Central memory CD4-positive, alpha-beta T cell (primary cell): ENCODE data around the gene STC2.

Experiments
- DNase-seq: peaks from one replicate; pipeline ENCODE4 v3.0.0; 2022

Gene STC2

DNA sequence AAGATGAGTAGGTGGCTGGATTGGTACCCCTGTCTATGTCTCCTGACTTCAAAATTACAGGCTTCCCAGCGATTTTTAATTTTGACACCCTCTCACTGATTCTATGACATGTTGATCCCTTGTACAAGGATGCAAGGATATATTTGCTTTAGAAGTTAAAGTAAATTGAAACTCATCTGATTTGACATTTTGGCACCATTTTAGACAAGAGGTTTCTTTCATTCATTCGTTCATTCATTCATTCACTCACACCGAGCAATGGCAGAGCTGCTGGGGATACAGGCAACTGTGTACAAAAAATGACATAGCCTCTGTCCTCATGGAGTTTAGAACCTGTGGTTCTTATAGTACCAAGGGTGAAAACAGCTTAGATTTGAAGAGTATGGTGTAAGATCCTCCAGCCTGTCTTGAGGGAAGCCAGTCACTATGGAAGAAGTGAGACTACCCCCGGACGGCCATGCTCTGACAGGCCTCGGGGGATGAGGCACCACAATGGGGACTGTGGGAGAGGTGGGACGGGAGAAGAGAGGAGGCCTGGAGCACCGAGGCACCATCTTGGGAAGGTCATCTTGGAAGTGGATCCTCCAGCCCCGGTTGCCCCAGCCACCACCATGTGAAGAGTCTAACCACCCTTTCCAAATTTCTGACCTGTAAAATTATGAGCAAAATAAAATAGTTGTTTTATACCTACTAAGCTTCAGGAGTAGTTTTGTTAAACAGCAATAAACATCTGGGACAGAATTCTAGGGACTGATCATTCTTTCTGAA is 16.2 kb downstream of the STC2 start:
- DNase-seq = no peak

DNA sequence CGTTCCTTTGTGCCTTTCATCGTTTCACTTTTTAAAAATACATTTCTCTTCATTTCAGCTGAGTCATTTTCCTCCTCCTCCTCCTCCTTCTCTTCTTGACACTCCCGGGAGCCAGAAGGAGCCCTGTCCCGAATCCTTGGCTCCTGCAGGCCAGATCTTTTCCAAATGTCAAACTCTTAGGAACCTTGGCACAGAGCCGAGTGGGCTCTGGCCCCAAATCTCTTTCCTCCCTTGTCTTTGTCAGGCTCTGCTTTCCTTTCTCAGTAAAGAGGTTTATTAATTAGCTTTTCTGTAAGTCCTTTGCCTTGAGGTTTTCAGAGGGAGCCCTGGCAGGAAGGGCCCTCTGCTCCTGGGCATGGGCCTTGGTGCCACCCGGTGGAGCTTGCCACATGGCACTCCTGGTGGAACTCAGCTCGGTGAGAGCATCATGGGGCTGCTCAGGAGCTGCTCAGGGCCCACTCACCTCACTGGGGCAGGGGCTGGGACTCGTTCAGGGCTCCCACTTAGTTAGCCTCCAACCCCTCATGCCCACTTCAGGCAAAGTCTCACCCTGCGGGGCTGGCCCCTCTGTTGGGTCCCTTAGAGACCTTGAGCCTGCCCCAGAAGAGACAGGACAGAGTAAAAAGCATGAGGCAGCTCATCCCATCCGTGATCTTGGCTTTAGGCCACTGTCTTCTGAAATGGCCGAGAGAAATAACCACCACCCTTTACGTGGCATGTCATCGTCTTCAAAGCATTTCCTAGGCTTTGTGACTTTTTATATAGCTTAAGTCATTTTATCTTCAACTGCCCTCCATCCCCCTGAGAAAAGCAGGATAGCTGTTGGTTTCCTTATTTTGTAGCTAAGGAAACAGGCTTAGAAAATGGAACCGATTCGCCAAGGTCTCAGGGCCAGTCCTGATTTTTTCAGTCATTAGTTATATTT is 17.1 kb downstream of the STC2 start:
- DNase-seq = no peak

DNA sequence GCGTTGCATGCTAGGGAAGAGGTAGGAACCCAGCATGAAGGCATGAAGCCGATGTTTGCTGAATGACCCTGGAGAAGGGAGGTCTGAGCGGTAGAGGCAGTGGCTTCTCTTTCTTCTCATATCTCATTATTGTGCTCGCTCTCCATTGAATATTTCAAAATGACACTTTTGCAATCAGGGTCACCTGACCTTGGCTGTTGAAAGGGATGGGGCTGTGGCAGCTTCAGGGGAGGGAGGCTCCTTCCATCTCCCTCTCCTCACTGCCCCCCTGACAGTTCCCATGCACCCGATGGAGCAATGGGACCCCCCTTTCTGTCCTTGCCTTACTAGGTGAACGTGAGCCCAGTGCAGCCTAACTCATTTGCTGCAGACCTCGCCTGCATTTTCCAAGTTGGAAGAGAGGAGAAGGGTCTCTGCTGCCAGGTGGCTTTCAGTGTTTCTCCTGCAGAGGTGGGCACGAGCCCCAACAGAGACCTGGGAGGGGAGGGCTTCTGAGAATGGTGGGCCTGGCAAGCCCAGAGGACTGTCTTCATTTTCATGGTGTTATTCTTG is 17.9 kb downstream of the STC2 start:
- DNase-seq = no peak

DNA sequence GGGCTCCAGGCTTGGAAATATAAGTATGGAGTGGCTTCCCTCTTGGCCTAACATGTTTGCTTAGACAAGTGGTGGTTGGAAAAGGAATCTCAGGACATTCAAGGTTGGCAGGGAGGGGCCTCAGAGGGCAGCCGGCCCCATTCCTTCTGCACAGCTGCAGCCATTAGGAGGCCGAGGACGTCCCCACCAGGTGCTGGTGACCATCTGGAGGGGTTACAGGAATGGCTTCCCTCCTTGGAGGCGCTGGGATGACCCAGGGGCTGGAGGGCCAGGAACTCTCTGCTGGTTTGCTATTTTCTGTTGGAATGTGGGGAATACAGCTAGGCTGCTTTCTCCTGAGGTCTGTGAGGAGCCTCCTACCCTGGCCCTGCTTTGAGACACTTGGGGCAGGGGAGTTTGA is 18.5 kb downstream of the STC2 start:
- DNase-seq = no peak

DNA sequence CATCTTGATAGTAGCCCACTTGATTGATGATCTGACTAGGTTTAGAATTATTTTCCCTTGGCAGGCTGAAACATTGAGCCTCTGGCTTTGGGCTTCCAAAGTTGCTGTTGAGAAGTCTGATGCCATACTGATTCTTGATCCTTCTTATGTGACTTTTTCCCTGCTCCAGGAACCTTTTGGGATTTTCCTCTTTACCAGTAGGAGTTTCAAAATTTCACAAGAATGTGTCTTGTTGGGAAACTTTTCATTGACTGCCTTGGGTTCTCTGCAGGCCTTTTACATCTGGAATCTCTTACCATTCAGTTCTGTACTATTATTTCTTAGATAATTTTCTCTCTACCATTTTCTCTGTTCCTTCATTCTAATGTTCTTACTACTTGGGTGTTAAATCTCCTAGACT is 20.0 kb downstream of the STC2 start:
- no peak for DNase-seq

DNA sequence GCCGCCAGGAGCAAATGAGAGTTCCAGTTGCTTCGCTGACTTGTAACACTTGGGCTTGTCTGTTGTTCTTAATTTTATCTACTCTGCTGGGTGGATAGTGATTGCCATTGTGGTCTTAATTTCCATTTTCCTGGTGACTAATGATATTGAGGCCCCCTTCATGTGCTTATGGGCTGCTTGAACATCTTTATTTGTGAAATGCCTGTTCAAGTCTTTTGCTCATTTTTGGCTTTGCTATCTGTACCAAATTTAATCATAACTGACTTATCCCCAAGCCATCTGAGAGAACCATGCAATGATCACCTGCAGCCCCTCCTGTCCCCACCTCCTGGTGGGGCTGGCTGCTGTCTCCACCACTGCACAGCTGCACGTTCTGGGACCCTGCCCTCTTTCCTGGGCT is 20.5 kb downstream of the STC2 start:
- DNase-seq = no peak

DNA sequence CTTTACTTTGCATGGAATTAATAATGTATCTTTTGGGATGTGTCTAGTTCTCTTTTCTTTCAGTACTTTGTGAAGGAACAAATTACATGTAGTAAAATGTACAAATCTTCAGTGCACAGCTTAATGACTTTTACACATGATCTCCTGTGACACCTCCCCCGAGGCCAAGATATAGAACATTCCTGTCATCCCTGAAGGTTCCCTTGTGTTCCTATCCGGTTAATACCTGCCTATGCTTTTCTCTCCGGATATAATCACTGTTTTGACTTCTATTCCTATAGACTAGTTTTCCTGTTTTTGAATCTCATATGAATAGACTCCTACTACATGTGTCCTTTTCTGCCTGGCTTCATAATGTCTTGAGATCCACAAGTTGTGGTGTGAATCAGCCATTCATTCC is 21.5 kb downstream of the STC2 start:
- DNase-seq = no peak

DNA sequence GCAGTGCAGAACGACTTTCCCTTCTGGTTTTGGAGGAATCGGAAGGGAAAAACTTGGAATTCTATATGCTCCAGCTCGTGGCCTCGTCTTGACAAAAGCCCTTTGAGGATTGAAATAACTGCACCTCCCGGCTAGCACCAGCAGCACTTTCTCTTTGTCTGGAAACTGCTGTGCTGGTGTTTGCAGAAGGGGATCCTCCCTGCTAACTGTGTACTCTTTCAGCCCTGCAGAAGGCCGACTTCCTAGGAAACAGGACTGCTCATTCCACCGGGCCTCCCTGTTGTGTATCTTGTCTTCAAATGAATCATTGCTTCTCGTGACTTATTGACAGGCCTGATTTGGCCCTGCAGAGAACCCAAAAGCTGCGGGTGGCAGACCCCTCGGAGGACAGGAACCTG is 23.6 kb downstream of the STC2 start:
- no peak for DNase-seq

DNA sequence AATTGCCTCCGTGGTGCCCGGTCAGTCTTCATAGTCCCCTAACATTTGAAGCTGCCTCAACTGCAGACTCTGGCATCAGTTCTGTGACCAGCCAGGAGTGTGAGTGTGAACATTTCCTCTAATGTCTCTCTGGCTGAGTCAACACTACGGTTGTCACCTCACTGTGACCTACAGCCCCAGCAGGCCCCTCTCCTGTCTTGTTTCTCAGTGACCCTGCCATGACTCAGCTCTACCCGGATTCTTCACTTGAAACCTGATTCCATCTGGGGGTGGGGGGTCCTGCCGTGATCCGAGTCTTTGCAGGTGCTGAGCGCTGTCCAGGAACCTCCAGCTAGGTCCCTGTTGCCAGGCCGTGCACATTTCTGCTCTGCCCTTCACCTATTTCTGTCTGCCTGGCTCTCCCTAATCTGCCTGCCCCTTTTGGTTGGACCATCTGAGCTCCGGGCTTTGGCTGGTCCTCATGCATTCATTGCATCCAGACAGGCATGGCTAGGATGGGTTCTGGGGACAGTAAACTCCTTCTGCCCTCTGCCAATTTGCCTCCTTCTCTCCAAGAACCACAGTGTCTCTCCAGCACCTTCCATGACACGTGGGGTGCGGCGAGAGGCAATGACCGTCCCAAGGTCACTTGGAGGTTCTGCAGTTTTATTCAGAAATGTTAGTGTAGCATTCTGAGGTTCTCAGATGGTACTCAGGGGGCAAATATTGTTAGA is 24.2 kb downstream of the STC2 start:
- DNase-seq = no peak

DNA sequence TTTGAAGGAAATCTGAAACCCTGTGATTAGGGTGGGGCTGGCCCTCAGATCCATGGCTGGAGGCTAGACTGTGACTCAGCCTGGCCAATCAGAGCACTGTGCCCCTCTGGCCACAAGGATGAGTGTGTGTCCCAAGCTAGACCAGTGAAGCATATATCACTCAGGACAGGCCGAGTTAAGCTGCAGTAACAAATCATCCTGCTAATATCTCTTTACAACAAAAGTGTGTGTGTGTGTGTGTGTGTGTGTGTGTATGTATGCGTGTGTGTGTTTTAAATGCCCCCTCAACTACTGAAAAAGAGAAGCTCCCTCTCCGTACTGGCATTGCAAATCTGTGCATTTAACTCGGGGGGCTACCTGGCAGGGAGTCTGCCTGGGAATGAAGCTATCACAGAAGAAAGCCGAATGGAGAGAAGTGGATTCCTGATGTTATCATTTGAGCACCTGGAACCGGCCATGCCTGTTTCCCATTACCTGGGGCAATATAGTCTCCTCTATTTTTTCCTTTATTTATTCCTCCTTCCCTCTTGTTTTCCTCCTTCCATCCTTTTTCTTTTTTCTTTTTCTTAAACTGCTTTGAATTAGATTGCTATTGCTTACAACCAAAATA is 25.6 kb downstream of the STC2 start:
- no peak for DNase-seq

DNA sequence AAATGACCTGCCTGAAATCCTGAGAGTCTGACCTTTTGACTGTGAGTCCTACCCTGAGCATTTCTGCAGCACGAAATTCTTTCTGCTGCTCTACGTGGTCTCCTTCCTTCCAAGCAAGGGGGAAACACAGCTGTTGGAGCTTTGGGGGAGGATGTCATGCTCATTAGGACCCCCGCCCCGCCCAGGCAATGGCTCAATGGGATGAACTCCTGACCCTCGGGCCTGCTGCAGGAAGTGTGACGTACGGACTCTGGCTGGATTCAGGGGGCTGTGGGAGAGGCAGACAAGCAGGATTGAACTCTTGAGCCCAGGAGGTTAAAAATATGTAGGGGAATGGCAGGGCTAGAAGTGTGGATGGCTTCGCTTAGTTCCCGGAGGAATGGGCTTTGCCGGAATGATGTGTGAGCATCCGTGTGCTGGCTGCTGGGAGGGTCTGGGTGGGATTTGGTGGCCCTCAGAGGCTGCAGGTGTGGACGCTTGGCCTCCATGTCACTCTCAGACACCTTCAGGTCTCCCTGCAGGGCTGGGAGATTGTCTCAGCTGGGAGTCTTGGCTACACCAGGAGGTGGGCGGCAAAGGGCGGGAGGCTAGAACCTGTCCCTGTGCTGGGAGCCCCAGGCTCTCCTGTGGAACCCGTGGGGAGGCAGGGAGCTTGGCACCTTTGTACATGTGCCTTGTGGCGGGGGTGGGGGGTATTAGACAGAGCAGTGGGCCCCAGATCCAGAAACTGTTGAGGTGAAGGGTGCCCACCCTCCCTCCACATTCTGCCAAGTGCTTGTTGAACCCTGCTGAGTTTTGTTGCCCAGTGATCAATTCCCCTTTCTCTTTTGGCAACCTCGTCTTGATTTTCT is 26.3 kb downstream of the STC2 start:
- DNase-seq = no peak

DNA sequence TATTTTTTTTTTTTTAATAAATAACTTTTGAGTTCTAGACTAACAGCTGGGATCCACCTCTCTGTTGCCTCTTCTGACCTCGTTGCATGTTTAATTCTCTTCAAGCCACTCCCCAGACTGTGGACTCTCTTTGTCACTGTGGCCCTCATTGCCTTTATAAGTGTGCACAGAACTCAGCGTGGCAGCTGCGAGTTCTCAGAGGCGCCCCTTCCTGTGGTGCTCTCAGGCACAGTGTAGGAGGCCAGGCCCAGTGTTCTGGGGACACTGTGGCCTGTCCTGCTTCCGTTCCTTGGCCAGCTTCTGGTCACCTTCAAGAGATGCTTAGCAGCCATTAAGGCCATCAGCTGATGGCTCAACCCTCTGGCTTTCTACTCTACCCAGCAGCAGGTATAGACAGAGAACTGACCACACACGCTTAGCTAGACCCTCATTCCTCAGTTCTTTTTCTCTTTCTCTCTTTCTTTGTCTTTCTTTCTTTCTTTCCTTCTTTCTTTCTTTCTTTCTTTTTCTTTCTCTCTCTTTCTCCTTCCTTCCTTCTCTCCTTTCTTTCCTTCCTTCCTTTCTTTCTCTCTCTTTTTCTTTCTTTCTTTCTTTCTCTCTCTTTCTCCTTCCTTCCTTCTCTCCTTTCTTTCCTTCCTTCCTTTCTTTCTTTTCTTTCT is 27.7 kb downstream of the STC2 start:
- DNase-seq = no peak

DNA sequence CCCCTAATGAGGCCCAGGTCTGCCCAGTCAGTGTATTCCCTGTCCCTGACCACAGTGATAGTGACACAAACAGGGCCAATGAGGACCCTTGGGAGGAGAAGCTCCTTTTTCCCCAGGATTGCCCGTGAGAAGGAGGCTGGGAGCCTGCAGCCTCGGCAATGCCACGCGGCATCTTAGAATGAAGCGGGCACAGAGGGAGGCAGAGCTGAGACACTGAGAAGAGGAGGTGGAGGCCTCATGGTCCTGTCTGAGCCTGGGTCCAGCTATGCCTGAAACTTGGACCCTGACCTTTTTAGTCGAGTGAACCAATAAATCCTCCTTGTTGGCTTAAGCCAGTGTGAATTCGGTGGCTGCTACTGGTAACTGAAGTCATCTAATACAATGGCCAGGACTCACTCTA is 28.4 kb downstream of the STC2 start:
- no peak for DNase-seq

DNA sequence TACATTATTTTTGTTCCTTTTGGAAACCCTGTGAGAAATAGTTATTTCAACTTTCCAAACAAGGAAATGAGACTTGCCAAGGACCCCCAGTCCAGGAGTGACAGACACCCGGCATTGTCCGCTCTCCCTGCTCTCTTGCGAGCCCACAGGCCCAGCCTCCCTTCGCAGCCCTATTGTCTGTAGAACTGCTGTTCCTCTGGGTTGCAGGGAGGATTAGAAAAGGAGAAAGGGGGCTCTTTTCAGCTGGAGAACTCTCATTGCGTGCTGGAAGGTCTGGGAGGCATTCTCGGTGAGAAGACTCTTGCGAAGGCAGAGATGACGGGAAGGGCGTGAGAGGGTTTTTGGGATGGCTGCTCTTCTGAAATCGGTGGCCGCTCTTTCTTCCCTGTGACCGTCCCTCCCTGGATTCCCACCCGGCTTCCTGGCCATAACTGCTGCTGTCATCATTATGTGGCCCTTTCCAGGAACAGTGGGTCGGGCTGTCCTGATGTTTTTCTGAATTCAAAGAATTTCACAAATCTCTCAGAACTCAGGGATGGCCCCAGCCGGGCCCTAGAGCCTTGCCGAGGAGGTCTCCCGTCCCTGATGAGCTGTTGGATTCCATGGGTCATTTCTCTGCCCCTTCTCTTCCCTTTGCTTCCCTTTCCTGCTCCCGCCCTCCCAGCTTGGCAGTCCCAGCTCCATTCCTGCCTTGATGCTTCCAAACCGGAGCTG is 29.8 kb downstream of the STC2 start:
- DNase-seq = no peak

DNA sequence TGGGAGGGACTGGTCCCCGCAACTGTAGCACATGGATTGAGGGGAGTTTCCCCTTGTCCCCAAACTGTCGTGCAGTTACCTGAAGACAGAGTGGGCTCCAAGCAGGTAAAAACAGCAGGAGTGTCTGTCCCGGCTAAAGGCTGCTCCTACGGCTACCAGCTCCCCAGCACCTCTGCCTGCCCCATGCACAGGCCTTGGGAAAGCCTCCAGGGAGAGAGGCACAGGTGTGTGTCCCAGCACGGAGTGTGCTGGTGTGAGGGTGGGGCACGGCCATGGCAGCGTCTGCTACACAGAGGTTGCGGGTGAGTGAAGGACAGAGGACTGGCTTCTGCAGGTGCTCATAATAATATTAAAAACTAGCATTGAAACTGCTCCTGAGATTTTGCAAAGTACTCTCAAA is 30.4 kb downstream of the STC2 start:
- no peak for DNase-seq

DNA sequence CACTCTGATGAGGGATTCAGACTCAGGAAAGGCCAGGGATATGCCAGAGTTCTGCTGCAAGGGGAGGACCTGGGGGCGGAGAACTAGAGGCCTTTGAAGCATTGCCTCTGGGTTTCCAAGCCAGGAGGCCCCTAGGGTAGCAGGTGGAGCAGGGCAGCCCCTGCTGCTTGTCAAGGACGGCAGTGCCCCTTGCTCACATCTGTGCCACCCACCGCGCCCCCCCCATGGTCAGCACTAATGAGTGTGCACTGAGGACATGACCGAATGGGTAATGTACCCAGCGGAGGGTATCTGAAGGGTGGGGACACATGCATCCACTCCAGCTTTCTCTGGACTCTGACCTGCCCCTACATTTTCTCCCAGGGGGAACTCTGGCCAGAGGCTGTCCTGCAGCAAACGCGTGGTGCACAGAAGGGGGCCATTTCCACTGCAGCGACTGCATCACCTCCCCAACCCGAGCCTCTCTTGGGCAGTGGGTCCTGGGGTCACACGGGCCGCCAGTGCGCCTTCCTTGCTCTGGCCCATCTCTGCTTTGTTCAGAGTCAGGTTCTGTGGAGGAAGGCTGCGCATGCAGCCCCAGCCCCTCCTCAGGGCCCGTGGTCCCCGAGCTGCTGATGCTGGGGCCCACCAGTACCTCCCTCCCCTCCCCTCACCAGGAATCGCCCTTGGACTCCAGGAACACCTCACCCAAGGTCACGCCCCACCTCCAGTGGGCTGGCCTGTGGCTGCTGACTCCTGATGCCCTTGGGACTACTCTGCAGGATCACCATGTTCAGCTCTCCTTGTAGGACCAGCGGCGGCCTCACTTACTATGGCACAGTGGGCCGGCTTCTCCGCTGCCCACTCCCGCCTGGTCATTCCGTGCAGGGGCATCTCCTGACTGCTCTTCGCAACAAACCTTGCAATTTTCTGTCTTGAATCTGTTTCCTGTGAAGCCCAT is 31.2 kb downstream of the STC2 start:
- DNase-seq = no peak

DNA sequence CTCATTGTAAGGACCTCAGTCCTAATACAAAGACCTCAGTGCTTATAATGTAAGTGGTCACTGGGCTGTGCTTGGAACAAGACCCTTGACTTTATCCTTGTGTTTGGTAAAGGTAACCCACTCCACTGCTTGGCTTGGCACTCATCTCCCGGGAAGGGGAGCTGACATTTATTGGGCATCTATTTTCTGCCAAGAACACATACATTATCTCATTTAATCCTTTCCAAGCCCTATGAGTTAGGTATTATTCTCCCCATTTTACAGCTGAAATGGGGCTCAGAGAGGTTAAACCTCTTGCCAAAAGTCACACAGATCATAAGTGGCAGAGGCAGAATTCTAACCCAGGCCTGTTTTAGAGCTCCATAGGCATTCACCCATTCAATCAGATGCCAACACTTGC is 32.4 kb downstream of the STC2 start:
- DNase-seq = no peak

DNA sequence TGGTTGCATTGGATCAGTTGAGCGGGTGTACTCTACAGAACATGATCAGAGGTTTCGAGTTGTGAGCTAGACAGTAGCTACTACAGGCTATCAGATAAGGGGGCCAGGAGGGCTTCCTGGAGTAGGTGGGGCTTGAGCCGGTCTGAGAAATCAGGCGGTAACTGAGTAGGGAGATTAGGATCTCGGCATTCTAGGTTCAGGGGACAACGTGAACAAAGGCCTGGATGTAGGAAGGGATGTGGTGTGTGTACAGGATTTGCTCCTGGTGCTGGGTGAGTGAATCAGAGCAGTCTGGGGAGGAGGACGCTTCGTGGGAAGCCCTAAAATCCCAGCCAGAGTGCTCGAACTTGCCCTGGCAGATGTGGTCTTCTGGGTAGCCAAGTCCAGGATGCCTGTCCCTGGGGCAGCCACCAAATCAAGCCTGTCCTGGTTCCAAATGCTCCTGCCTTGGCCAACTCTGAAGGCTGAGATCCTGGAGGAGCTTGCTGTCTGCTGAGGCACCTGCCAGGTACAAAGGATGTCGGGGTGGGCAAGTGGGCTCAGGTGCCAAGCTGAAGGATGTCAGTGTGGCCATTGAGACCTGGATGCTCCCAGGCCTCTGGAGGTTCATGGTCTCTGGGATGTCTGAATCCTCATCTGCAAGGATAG is 33.4 kb downstream of the STC2 start:
- no peak for DNase-seq
